HG03378 (cell line): ENCODE results near the gene ARHGEF11.
"Not testable (repeated sequence)": the region's sequence is repeated elsewhere in the genome, so short reads cannot be mapped to it uniquely, and the experiment has no call there.

ENCODE experiments used
- ATAC-seq: cut with Tn5 transposase; IDR thresholded peaks from one replicate; pipeline ENCODE4 v1.9.1; 2021; ENCODE audit warnings: mild to moderate bottlenecking, moderate library complexity; ENCODE audit not compliant: unreplicated experiment

ARHGEF11 gene

DNA sequence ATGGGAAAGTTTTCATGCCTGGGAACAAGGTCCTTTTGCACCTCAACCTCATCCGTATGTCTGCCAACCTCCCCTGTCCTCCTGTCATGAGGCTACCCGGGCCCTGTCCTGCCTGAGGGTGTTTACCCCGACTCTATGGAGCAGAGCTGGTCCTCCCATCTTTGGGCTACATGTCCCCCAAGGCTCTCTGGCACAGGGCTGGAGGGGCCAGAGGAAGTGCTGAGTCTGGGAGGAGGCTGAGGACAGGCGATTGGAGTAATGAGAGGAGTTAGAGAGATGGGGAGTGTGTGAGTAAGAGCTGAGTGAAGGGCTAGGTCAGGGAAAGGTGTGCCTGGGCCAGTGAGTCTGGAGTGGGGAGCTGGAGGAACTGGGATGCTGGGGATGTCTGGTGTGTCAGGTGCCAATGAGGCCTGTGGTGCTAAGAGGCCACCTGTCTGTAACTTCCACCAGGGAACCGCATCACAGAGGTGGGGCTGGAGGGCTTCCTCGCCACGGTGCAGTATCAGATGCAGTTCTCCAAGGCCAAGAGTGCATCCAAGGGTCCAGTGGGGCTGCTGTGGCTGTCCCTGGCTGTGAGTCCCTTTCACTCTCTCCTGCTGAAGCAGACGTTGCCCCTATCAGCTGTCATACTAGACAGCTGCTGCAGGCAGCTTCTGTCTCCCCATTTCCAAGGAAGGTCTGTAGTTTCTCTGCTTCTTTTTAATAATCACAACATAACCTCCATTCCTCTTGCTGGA, 113.4 kb downstream of the ARHGEF11 start:
- ATAC-seq, result no peak

DNA sequence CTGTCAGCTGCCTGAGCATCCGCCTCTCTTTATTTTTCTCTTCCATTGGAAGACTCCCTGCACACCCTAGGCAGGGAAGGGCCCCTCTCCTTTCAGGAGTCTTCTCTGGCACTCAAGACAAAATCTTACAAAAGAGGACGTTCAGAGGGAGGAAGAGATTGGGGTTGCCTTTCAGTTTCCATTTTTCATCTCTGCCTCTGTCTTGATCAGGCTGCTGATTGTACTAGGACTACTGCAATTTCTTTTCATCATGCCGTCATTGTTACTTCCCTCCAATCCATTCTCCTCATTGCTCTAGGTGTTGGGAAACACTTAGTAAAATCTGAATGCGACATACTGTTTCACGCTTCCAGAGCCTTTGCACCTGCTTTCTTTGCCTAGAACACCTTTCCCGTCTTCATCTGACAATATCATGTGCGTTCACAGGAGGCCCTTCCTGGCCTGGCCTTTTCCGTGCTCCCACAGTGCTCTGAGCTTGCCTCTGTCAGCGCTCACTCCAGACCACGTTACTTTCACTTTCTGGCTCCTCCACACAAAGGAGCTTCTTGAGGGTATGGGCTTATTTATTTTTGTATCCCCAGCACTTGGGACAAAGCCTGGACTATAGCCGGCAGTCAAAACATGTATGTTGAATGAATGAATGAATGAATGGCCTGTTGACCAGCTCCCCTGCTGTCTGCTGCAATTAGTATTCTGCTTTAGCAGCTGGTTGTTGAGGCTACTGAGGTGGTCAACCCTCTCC, 114.2 kb downstream of the ARHGEF11 start:
- ATAC-seq, result no peak

- ATAC-seq, result no peak
These were observed 115.1 kb downstream of the ARHGEF11 start for GRCh38 chr1:156930483-156930882.

- ATAC-seq, result no peak
These were observed 115.8 kb downstream of the ARHGEF11 start for GRCh38 chr1:156929596-156930238.

- ATAC-seq, result no peak
These were observed 117.4 kb downstream of the ARHGEF11 start for GRCh38 chr1:156928043-156928602.

- ATAC-seq, result no peak
These were observed 118.1 kb downstream of the ARHGEF11 start for GRCh38 chr1:156927215-156928042.

- not testable (repeated sequence) for ATAC-seq
These were observed 118.8 kb downstream of the ARHGEF11 start for GRCh38 chr1:156926695-156927094.

GRCh38 chr1:156926175-156926574, 119.4 kb downstream of the ARHGEF11 start:
- no peak for ATAC-seq

DNA sequence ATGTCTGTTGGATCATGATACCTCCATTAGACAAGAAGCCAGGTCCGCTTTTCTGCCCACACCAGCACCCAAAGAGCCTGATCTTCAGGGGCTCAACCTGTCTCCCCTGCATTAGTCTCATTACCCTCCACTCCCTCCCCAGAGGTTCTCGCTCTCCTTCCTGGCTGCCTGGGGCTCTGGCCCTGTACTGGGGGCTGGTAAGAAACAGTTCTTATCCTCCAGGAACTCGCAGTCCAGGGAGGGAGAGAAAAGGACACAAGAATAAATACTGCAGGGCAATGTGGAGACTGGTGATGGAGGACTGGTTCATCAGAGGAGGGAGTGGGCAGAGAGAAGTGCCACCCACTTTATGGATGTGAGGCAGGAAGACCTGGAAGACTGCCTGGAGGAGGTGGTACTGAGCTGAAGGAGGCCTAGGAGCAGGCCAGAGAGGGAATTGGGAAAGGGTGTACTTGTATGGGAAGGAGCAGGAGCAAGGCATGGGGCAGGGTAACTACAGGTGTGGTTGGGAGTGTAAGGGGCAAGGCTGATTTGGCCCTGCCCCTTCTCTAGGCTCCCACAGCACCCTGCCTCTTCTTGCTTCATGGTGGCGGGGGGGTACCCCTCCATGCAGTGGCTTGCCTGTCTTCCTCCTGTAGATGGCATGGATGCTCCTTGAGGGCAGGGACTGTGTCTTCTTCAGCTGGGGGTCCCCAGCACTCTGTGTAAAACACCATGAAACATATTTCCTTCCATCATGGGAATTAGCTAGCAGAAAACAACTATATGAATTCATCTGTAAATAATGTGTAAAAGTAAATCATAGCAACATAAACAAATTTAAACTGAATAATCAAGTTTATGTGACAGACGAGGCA, 120.2 kb downstream of the ARHGEF11 start:
- ATAC-seq, result no peak

GRCh38 chr1:156924478-156925153, 120.9 kb downstream of the ARHGEF11 start:
- ATAC-seq, result no peak

GRCh38 chr1:156923670-156924477, 121.7 kb downstream of the ARHGEF11 start:
- no peak for ATAC-seq

DNA sequence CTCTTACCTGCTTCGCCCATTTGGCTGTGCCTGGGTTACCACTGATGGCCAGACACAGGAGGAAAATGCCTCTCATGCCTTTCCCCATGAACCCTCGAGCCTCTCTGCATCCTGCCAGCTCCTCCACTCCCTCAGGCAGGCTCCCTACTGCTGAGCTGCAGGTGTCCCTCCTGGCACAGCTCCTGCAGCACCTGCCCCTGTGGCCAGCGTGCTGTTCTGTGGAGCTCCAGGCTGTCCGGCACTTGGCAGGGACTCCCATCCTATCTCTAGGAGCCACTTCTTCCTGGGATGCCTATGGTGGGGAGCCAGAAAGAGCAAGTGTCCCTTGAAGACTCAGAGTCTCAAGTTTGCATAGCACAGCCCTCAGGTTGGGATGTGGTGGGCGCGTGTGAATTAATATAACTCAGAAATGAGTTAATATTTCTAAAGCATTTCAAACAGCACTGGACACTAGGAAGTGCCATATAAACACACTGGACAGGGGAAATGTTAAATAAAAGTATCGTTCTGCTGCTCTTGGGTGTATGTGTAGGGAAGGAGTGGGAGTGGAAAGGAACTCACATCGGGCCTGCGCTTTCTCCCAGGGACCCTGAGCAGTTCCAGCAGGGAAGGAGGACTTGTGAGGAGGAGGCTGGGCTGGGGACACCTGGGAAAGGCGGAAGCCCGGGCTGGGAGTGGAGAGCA, 122.4 kb downstream of the ARHGEF11 start:
- ATAC-seq, result no peak

DNA sequence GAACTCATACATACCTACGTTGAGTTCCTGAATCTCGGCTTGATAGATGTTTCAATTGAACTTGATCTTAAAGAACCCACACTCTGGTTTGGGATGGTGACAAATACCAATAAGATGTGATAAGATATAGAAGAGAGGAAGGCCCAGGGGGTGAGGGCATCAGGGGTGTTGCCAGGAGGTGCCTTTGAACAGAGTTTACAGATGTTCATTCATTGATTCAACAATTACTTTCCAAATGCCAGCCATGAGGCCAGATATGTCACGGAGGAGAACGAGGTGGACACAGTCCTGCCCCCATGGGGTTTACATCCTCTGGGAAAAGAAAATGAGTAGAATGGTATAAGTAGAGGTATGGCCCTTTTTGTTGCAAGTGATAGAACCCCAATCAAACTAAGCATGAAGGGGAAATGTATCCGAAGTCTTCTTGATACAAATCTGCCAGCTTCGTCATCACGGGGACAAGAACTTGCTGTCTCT, 124.5 kb downstream of the ARHGEF11 start:
- ATAC-seq, result no peak

DNA sequence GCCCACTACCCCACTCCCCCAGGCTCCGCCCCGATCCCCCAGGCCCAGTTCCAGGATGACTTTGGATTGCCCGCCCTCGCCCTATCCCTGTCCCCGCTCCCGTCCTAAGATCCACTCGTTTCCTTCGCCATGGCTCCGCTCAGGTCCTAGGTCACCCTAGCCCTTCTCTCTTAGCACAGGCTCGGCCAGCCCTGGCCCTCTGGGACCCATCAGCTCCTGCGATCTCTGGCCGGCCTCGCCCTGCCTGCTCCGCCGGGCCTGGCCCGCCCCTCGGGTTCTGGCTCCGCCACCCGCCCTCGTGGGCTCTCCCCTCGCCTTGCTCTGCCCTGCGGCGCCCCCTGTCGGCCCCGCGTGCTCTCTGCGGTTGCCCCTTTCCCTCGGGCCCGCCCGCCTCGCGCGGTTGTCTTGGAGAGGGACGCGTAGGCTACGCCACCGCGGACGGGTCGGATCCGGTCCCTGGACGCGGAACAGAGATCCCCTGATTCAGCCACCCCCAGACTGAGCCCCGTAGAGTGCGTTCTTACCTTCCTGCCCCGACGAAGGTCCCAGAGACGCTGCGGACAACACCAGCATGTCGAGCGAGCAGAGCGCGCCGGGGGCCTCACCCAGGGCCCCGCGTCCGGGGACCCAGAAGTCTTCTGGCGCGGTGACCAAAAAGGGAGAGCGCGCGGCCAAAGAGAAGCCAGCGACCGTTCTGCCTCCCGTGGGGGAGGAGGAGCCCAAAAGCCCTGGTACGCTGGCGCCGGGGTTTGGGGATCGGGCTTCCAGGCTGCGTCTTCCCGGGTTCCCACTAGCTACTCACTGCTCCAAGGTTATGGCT, 125.1 kb downstream of the ARHGEF11 start, which contains the start of gene LRRC71:
TSS of gene LRRC71 (plus strand) at position 400 of the 820 bp plus-strand sequence. CDS start at position 572, 172 bp downstream.
- ATAC-seq, result no peak

GRCh38 chr1:156914440-156914856, 131.1 kb downstream of the ARHGEF11 start:
- no peak for ATAC-seq

DNA sequence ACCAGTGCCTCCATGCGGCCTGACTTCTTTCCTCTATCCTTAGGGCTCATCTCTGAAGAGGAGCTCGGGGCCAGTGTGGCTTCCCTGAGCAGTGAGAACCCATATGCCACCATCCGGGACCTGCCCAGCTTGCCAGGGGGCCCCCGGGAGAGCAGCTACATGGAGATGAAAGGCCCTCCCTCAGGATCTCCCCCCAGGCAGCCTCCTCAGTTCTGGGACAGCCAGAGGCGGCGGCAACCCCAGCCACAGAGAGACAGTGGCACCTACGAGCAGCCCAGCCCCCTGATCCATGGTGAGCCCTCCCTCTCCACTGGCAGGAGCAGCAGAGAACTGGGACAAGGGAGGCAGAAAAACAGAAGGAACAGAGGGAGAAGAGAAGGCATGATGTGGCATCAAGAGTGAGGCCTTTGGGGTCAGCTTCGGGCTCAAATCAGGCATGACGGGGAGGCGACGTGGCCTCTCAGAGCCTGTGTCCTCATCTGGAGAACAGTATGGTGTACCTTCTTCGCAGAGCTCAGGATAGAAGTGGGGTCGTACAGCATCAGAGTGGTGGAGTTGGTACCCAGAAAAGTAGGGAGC, 131.6 kb downstream of the ARHGEF11 start:
- no peak for ATAC-seq
